IMR-90 (cell line): ENCODE results near the gene BANP.

Experiments used
- FOS ChIP-seq: fragments of 150-350 bp; IDR thresholded peaks from 2 replicates; pipeline ENCODE4 v1.6.1; 2016; ENCODE audit warnings: low read depth, low read length
- MAFK ChIP-seq: IDR thresholded peaks from 2 replicates; pipeline ENCODE4 v1.6.1; 2012; ENCODE audit warnings: low read depth, low read length, improper control_type of control experiment
- POLR2A ChIP-seq: IDR thresholded peaks from 2 replicates; pipeline ENCODE4 v1.6.1; 2012; ENCODE audit warnings: mild to moderate bottlenecking, low read depth, low read length
- SMC3 ChIP-seq: fragments of 150-350 bp; IDR thresholded peaks from 2 replicates; pipeline ENCODE4 v1.6.1; 2016; ENCODE audit warnings: low read depth, mild to moderate bottlenecking, antibody characterized with exemption, low read length, moderate library complexity
- TF ChIP-seq, protein P1 (sequence below): conservative IDR thresholded peaks from 2 replicates; pipeline ENCODE4 v1.5.1; 2012; ENCODE audit warnings: mild to moderate bottlenecking, low read depth, low read length, improper control_type of control experiment
- TF ChIP-seq, protein P2 (sequence below): fragments of 150-350 bp; IDR thresholded peaks from 2 replicates; pipeline ENCODE4 v1.6.1; 2016; ENCODE audit warnings: low read depth, mild to moderate bottlenecking, low read length, moderate library complexity, borderline replicate concordance

DNA sequence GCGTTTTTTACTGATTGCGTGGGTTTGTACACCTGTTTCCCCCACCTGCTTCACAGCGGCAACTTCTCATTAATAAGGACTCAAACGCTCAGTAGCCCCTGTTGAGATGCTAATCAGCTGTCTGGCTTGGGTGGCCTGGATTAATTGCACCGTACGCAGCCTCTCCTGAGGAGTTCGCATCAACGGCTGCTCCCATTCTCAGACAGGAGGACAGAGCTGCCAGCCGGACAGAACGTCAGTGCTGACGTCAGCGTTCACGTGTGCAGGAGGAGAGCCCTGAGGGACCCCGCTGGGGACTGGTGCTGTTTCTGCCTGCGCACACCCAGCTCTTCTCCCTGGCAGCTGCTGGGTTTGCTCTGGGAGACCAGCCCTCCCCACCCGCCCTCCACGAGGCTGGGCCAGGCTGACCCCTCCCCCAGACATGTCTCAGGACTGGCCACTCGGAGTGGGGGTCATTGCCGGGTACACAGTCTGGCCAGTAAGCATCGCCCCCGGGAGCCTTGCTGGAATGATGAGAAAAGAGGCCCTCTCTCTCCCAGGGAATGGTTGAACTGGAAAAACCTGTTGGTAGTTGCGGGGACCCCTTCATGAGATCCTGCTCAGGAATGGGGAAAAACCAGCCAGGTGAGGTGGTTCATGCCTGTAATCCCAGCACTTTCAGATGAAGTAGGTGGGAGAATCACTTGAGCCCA, 5.7 kb upstream of the BANP start:
- TF ChIP-seq MAFK (peak; percentile 97), FOS (no peak), POLR2A (peak; percentile 40; the same call in 1 of the 2 replicates), SMC3 (no peak)
- TF ChIP-seq, protein P1, sequence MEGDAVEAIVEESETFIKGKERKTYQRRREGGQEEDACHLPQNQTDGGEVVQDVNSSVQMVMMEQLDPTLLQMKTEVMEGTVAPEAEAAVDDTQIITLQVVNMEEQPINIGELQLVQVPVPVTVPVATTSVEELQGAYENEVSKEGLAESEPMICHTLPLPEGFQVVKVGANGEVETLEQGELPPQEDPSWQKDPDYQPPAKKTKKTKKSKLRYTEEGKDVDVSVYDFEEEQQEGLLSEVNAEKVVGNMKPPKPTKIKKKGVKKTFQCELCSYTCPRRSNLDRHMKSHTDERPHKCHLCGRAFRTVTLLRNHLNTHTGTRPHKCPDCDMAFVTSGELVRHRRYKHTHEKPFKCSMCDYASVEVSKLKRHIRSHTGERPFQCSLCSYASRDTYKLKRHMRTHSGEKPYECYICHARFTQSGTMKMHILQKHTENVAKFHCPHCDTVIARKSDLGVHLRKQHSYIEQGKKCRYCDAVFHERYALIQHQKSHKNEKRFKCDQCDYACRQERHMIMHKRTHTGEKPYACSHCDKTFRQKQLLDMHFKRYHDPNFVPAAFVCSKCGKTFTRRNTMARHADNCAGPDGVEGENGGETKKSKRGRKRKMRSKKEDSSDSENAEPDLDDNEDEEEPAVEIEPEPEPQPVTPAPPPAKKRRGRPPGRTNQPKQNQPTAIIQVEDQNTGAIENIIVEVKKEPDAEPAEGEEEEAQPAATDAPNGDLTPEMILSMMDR, result no peak
- TF ChIP-seq, protein P2, sequence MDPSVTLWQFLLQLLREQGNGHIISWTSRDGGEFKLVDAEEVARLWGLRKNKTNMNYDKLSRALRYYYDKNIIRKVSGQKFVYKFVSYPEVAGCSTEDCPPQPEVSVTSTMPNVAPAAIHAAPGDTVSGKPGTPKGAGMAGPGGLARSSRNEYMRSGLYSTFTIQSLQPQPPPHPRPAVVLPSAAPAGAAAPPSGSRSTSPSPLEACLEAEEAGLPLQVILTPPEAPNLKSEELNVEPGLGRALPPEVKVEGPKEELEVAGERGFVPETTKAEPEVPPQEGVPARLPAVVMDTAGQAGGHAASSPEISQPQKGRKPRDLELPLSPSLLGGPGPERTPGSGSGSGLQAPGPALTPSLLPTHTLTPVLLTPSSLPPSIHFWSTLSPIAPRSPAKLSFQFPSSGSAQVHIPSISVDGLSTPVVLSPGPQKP, result no peak
